H9 (cell line): ENCODE results near the gene SYCE3. TPM values are rescaled to one million over a fixed set of nuclear protein-coding genes. Genes with fewer than 3 reads are reported as not detected.

Source experiments
- DNase-seq: peaks from one replicate; pipeline ENCODE4 v3.0.0-alpha.2; 2017
- H2AFZ ChIP-seq: one replicate; pipeline ENCODE4 v1.6.1; 2013; ENCODE audit warnings: mild to moderate bottlenecking, low read length, control low read depth, moderate library complexity
- H2AK5ac ChIP-seq: 2 replicates; pipeline ENCODE4 v1.6.1; 2013; ENCODE audit warnings: low read length, control low read depth, mixed read lengths; ENCODE audit not compliant: insufficient read length
- H2BK120ac ChIP-seq: one replicate; pipeline ENCODE4 v1.6.1; 2013; ENCODE audit warnings: low read depth, mild to moderate bottlenecking, low read length, control low read depth, inconsistent platforms; ENCODE audit not compliant: poor library complexity, severe bottlenecking
- H2BK12ac ChIP-seq: 2 replicates; pipeline ENCODE4 v1.6.1; 2013; ENCODE audit warnings: low read length, control low read depth, mixed read lengths, low read depth; ENCODE audit not compliant: insufficient read length
- H2BK15ac ChIP-seq: 2 replicates; pipeline ENCODE4 v1.6.1; 2013; ENCODE audit warnings: low read depth, low read length, control low read depth
- H2BK20ac ChIP-seq: one replicate; pipeline ENCODE4 v1.6.1; 2013; ENCODE audit warnings: low read depth, mild to moderate bottlenecking, low read length, control low read depth, inconsistent platforms; ENCODE audit not compliant: poor library complexity, severe bottlenecking
- H2BK5ac ChIP-seq: 2 replicates; pipeline ENCODE4 v1.6.1; 2013; ENCODE audit warnings: low read length, control low read depth, mixed read lengths; ENCODE audit not compliant: insufficient read length
- H3K14ac ChIP-seq: 2 replicates; pipeline ENCODE4 v1.6.1; 2013; ENCODE audit warnings: low read length, control low read depth; ENCODE audit not compliant: insufficient read depth
- H3K18ac ChIP-seq: 2 replicates; pipeline ENCODE4 v1.6.1; 2013; ENCODE audit warnings: low read depth, mild to moderate bottlenecking, mixed read lengths, low read length, control low read depth; ENCODE audit not compliant: insufficient read length
- H3K23ac ChIP-seq: 2 replicates; pipeline ENCODE4 v1.6.1; 2013; ENCODE audit warnings: low read length, control low read depth, mixed read lengths, low read depth; ENCODE audit not compliant: insufficient read length
- H3K23me2 ChIP-seq: 2 replicates; pipeline ENCODE4 v1.6.1; 2013; ENCODE audit warnings: low read depth, mild to moderate bottlenecking, mixed read lengths, low read length, control low read depth; ENCODE audit not compliant: insufficient read length, poor library complexity, severe bottlenecking
- H3K27ac ChIP-seq: 2 replicates; pipeline ENCODE4 v1.5.1; 2013; ENCODE audit warnings: low read length, control low read depth, mixed read lengths, low read depth; ENCODE audit not compliant: insufficient read length
- H3K27me3 ChIP-seq: 2 replicates; pipeline ENCODE4 v1.6.1; 2013; ENCODE audit warnings: low read length, control low read depth, inconsistent platforms; ENCODE audit not compliant: insufficient read depth
- H3K4ac ChIP-seq: 2 replicates; pipeline ENCODE4 v1.6.1; 2013; ENCODE audit warnings: low read depth, mild to moderate bottlenecking, control low read depth, inconsistent platforms, low read length, moderate library complexity
- H3K4me1 ChIP-seq: 2 replicates; pipeline ENCODE4 v1.6.1; 2013; ENCODE audit warnings: low read length, control low read depth, inconsistent platforms; ENCODE audit not compliant: insufficient read depth
- H3K4me2 ChIP-seq: 2 replicates; pipeline ENCODE4 v1.6.1; 2013; ENCODE audit warnings: low read length, control low read depth, mixed read lengths; ENCODE audit not compliant: insufficient read length, insufficient read depth
- H3K56ac ChIP-seq: 2 replicates; pipeline ENCODE4 v1.6.1; 2013; ENCODE audit warnings: low read depth, mild to moderate bottlenecking, mixed read lengths, low read length, control low read depth; ENCODE audit not compliant: insufficient read length
- H3K79me1 ChIP-seq: 2 replicates; pipeline ENCODE4 v1.6.1; 2013; ENCODE audit warnings: low read depth, mild to moderate bottlenecking, moderate library complexity, low read length, control low read depth, inconsistent platforms; ENCODE audit not compliant: insufficient read depth, poor library complexity, severe bottlenecking
- H3K79me2 ChIP-seq: 2 replicates; pipeline ENCODE4 v1.6.1; 2013; ENCODE audit warnings: low read length, control low read depth, inconsistent platforms; ENCODE audit not compliant: insufficient read depth
- H3K9ac ChIP-seq: 2 replicates; pipeline ENCODE4 v1.6.1; 2013; ENCODE audit warnings: low read length, control low read depth, mixed read lengths; ENCODE audit not compliant: insufficient read length; ENCODE audit errors: extremely low read depth
- H3K9me3 ChIP-seq: one replicate; pipeline ENCODE4 v1.6.1; 2013; ENCODE audit warnings: low read depth, low read length, inconsistent platforms; ENCODE audit not compliant: control insufficient read depth
- H3T11ph ChIP-seq: one replicate; pipeline ENCODE4 v1.6.1; 2013; ENCODE audit warnings: mild to moderate bottlenecking, low read length, control low read depth, inconsistent platforms
- H4K20me1 ChIP-seq: one replicate; pipeline ENCODE4 v1.6.1; 2013; ENCODE audit not compliant: control insufficient read depth, insufficient read length, insufficient read depth
- H4K5ac ChIP-seq: 2 replicates; pipeline ENCODE4 v1.6.1; 2013; ENCODE audit warnings: low read depth, mild to moderate bottlenecking, mixed read lengths, low read length, control low read depth; ENCODE audit not compliant: insufficient read length
- H4K8ac ChIP-seq: replicated peaks from 2 replicates; pipeline ENCODE4 v1.6.1; 2013; ENCODE audit warnings: low read length, control low read depth, mixed read lengths, low read depth; ENCODE audit not compliant: insufficient read length
- H4K91ac ChIP-seq: 2 replicates; pipeline ENCODE4 v1.6.1; 2013; ENCODE audit warnings: low read depth, mild to moderate bottlenecking, moderate library complexity, mixed read lengths, low read length, control low read depth; ENCODE audit not compliant: insufficient read length
- H3K27ac Mint-ChIP-seq, 3 experiments: 2 replicates in 2 of 3; 3 replicates in 1 of 3; pipeline ENCODE4 v1.8.0; 2020 to 2021; ENCODE audit warnings: mixed read lengths in 3 of 3, mild to moderate bottlenecking in 1 of 3, moderate library complexity in 1 of 3
- H3K27me3 Mint-ChIP-seq: 2 replicates; pipeline ENCODE4 v1.8.0; 2021; ENCODE audit warnings: low read depth, mild to moderate bottlenecking, moderate library complexity, mixed read lengths
- H3K36me3 Mint-ChIP-seq, 3 experiments: 2 replicates in 2 of 3; 3 replicates in 1 of 3; pipeline ENCODE4 v1.8.0; 2020 to 2021; ENCODE audit warnings: low read depth in 3 of 3, mixed read lengths in 3 of 3; ENCODE audit not compliant: insufficient read depth in 1 of 3
- H3K4me1 Mint-ChIP-seq, 2 experiments: 2 replicates each; pipeline ENCODE4 v1.8.0; 2020; ENCODE audit warnings: mixed read lengths in 2 of 2
- H3K4me3 Mint-ChIP-seq, 2 experiments: 2 replicates in 1 of 2; 3 replicates in 1 of 2; pipeline ENCODE4 v1.8.0; 2020 to 2021; ENCODE audit warnings: mild to moderate bottlenecking in 2 of 2, mixed read lengths in 2 of 2, moderate library complexity in 1 of 2
- H3K9me3 Mint-ChIP-seq, 2 experiments: 2 replicates in 1 of 2; 3 replicates in 1 of 2; pipeline ENCODE4 v1.8.0; 2020; ENCODE audit warnings: mild to moderate bottlenecking in 2 of 2, mixed read lengths in 2 of 2, moderate library complexity in 1 of 2
- WGBS: extraction: QIAGEN DNeasy Blood & Tissue Kit; methylation state at CpG from one replicate; pipeline ENCODE4 v1.1.7; 2013; ENCODE audit warnings: missing lambda C conversion rate, low lambda C conversion rate, mixed read lengths; ENCODE audit not compliant: insufficient read length; ENCODE audit errors: extremely low coverage; 5-methylcytosine and 5-hydroxymethylcytosine counted together
- total RNA-seq: library from RNA; stranded (reverse); gene quantifications from 2 replicates; pipeline ENCODE4 v1.2.1, GENCODE V29; 2021
- TF ChIP-seq, protein P1 (sequence below): fragments of 200-600 bp; sonication (generic); conservative IDR thresholded peaks from 3 replicates; pipeline ENCODE4 v1.8.0; 2021; ENCODE audit warnings: antibody characterized with exemption, mild to moderate bottlenecking

SYCE3 gene
- total RNA-seq, 1 experiment from 2014 or later: 0.85 TPM

DNA sequence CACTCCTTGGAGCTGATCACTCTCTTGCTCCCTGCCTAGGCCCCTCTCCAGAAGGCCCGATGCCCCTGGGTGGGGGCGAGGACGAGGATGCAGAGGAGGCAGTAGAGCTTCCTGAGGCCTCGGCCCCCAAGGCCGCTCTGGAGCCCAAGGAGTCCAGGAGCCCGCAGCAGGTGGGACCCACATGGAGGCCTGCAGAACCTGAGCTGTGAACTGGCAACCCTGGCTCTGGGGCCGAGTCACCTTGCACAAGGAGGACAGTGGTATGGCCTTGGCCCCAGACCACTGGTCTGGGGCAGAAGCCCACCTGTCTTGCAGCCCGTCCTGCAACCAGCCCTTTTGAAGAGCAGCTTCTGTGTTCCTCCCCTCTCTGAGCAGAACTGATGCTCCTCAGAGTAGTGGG, 43.6 kb downstream of the SYCE3 start:
- H3K79me1 ChIP-seq: no peaks in the 10 kb centered on the region
- H3K4me1 ChIP-seq: no peaks in the 10 kb centered on the region
- no peaks in the 10 kb centered on the region for H3K9me3 Mint-ChIP-seq
- no peak overlapping the region for H2AFZ ChIP-seq
- peaks cover 3% of the 10 kb centered on the region for H4K20me1 ChIP-seq
- no peak overlapping the region for H3K18ac ChIP-seq
- TF ChIP-seq, protein P1, sequence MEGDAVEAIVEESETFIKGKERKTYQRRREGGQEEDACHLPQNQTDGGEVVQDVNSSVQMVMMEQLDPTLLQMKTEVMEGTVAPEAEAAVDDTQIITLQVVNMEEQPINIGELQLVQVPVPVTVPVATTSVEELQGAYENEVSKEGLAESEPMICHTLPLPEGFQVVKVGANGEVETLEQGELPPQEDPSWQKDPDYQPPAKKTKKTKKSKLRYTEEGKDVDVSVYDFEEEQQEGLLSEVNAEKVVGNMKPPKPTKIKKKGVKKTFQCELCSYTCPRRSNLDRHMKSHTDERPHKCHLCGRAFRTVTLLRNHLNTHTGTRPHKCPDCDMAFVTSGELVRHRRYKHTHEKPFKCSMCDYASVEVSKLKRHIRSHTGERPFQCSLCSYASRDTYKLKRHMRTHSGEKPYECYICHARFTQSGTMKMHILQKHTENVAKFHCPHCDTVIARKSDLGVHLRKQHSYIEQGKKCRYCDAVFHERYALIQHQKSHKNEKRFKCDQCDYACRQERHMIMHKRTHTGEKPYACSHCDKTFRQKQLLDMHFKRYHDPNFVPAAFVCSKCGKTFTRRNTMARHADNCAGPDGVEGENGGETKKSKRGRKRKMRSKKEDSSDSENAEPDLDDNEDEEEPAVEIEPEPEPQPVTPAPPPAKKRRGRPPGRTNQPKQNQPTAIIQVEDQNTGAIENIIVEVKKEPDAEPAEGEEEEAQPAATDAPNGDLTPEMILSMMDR: no peak
- no CpG with 5 or more reads among the region's 8 CpGs for WGBS
- H3K79me2 ChIP-seq: 0 out of 2 replicates have a peak, but pooled peaks cover 2% of the 10 kb centered on the region
- H4K8ac ChIP-seq: no peak overlapping the region
- H3K27ac ChIP-seq: no peak overlapping the region
- no peak overlapping the region for H4K91ac ChIP-seq
- no peaks in the 10 kb centered on the region for H3K27me3 Mint-ChIP-seq
- no peaks in the 10 kb centered on the region for H3K4me1 Mint-ChIP-seq
- peaks cover 7 to 65% (median 46%) of the 10 kb centered on the region in 3 experiments for H3K36me3 Mint-ChIP-seq
- no peak overlapping the region for H4K5ac ChIP-seq
- no peaks in the 10 kb centered on the region for H3K27me3 ChIP-seq
- no peaks in the 10 kb centered on the region for H3K9me3 ChIP-seq
- H3K56ac ChIP-seq: no peak overlapping the region
- no peak overlapping the region for H3K27ac Mint-ChIP-seq
- H2BK120ac ChIP-seq: no peak overlapping the region
- no peak for DNase-seq
- no peak overlapping the region for H2BK5ac ChIP-seq
- no peak overlapping the region for H3T11ph ChIP-seq
- H3K9ac ChIP-seq: no peak overlapping the region
- H3K4me2 ChIP-seq: no peak overlapping the region
- H3K14ac ChIP-seq: no peak overlapping the region
- H3K23ac ChIP-seq: no peak overlapping the region
- no peak overlapping the region for H3K4me3 Mint-ChIP-seq
- H2AK5ac ChIP-seq: no peak overlapping the region
- no peak overlapping the region for H2BK20ac ChIP-seq
- H3K4ac ChIP-seq: no peak overlapping the region
- H3K23me2 ChIP-seq: no peaks in the 10 kb centered on the region
- no peak overlapping the region for H2BK15ac ChIP-seq
- no peak overlapping the region for H2BK12ac ChIP-seq
